ENCODE data around the gene CD36. TPM values are rescaled to one million over a fixed set of nuclear protein-coding genes. Genes with fewer than 3 reads are reported as not detected.

CD36 gene
- polyA plus RNA-seq, 1 donor, result 396 TPM

DNA sequence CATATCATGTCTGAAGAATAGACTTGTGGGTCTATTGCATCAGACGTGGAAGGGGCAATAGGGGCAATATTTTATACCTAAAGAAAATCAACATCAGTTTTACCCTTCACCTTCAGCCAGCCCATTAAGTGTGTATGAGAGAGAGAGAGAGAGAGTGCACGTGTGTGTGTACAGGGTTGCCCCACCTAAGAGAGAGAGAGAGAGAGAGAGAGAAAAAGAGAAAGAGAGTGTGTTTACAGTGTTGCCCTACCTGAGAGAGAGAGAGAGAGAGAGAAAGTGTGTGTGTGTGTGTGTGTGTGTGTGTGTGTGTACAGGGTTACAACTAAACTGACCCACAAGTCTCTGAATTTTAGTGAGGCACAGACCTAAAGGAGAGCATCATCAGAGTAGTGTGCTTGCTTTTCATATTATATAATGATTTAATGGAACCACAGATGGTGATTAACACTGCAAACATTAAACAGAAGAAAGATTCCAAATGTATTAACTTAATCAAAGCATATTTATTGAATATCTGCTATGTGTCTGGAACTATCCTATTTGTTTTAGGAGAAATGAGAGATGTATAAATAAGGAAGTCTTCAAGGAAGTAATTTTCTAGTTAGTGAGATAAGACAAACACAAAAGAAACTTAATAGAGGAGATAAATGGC, 66.8 kb downstream of the CD36 start:
- DNase-seq, result no peak

- DNase-seq, result no peak
Observed at GRCh38 chr7:80707318-80707717, 68.9 kb downstream of the CD36 start.

DNA sequence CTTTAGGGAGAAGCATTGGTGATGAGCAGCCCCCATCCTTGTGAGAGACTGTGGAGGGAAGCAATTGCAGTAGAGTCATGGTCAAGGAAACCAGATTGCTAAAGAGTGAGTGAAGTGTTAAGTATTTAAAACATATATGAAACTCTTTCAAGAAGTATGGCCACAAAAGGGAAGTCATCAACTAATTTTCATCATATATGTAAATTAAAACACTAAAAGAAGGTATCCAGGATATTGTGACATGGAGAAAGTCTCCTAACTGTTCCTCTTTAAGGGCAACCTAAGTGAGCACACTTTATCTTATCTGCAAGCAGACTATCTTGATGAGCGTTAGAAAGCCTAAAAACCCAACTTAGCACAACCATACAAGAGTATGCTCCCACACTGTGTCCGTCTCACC, 69.7 kb downstream of the CD36 start:
- no peak for DNase-seq

GRCh38 chr7:80711531-80711930, 73.1 kb downstream of the CD36 start:
- DNase-seq, result peak; percentile 75

GRCh38 chr7:80719261-80719660, 80.8 kb downstream of the CD36 start:
- no peak for DNase-seq

DNA sequence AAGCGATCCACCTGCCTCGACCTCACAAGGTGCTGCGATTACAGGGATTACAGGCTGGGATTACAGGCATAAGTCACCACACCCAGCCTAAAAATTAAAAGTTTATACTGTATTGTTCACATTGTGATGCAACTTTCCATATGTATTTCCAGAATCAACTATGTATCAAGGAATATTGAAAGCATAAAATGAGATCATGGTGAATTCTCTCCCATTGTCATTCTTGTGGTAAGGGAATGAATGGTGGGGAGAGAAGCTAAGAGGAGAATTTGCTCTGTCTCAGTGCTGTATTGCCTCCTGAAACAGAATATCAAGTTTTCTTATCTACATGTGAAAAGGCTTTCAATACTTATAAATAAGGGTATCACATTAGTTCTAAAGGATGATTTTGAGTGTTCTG, 81.7 kb downstream of the CD36 start:
- no peak for DNase-seq

GRCh38 chr7:80721883-80722615, 83.6 kb downstream of the CD36 start:
- no peak for DNase-seq

- DNase-seq, result no peak
Observed at GRCh38 chr7:80722616-80723195, 84.3 kb downstream of the CD36 start.

DNA sequence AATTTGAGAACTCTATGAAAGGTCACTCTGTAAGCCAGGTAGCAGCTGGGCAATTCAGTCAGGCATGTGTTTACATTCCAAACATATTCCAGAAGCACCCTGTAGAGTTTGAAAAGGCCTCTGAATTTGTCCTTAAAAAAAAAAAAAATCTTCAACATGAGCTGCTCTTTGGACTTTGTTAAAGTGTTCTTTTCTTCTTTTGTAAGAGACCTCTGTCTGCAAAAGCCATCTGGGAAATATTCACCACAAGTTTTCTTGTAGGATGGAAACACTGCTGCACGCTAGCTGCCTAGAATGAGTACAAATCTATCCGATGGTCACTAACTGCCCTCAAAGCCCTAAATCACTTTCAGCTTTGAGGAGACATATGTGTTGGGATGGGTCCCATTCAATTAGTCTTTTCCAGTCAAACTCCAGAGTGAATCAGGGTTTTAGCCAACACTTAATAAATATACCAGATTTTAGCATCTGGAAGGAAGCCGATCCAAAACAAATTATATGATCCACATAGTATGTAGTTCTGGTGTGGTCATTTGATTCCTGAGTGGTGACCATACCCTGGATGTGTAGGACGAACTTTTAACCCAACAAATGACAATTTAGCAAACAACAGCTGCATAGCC, 85.9 kb downstream of the CD36 start:
- peak; percentile 89 for DNase-seq

DNA sequence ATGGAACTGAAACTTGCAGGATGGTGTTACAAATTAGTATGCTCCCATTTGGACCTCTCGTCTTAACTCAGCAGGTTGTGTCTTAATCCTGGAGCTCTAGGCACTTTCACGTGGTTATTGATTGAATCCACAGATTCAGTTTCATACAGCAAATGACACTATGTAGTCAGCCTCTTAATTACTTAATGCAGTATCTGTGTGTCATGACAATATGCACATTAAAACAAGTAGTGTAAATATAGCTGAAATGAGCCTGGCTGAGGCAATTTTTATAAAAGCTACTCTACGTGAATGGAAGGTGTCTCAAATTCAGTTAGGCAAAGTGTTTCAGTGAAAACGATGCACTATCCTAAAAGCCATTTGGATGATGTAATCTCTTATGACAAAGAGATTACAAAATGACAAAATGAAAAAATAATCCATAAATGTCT, 86.8 kb downstream of the CD36 start:
- DNase-seq, result no peak

Other genes with a start within 250 kb of the CD36 start
- gene GNAT3, start 126.6 kb upstream of the CD36 start, polyA plus RNA-seq (ENCODE audit: insufficient read length), result not detected